Neural cell (in vitro differentiated cells): ENCODE measurements around the gene SEC24D. TPM values are rescaled to one million over a fixed set of nuclear protein-coding genes. Genes with fewer than 3 reads are reported as not detected.
"Not testable (repeated sequence)": the region's sequence is repeated elsewhere in the genome, so short reads cannot be mapped to it uniquely, and the experiment has no call there.

Experiments
- H2AFZ ChIP-seq: fragments of 200-600, 300-800 bp; sonication (generic), shearing (Covaris generic); 2 replicates; pipeline ENCODE4 v1.6.0; 2014; ENCODE audit warnings: low read depth, mild to moderate bottlenecking, antibody characterized with exemption, low read length, moderate library complexity
- H3F3A ChIP-seq: fragments of 200-600 bp; shearing (Covaris generic); 2 replicates; pipeline ENCODE4 v1.6.1; 2016; ENCODE audit warnings: mild to moderate bottlenecking, moderate library complexity, mixed read lengths, antibody characterized with exemption, low read length; ENCODE audit not compliant: insufficient read depth, poor library complexity, severe bottlenecking
- H3K27ac ChIP-seq: fragments of 200-600, 300-800 bp; sonication (generic), shearing (Covaris generic); 2 replicates; pipeline ENCODE4 v1.5.1; 2014; ENCODE audit warnings: mild to moderate bottlenecking, low read length, moderate library complexity
- H3K27me3 ChIP-seq: fragments of 300-800, 200-600 bp; sonication (generic), shearing (Covaris generic); 2 replicates; pipeline ENCODE4 v1.6.0; 2014; ENCODE audit warnings: mild to moderate bottlenecking, low read depth, low read length, moderate library complexity; ENCODE audit not compliant: insufficient read depth
- H3K36me3 ChIP-seq: fragments of 300-800, 200-600 bp; sonication (generic), shearing (Covaris generic); 2 replicates; pipeline ENCODE4 v1.5.1; 2014; ENCODE audit warnings: mild to moderate bottlenecking, antibody characterized with exemption, low read length, moderate library complexity; ENCODE audit not compliant: insufficient read depth
- H3K4me2 ChIP-seq: fragments of 300-800, 200-600 bp; sonication (generic), shearing (Covaris generic); 2 replicates; pipeline ENCODE4 v1.6.0; 2014; ENCODE audit warnings: mild to moderate bottlenecking, low read length
- H3K4me3 ChIP-seq: fragments of 300-800, 200-600 bp; sonication (generic), shearing (Covaris generic); 2 replicates; pipeline ENCODE4 v1.5.1; 2014; ENCODE audit warnings: mild to moderate bottlenecking, low read length, moderate library complexity
- H3K79me2 ChIP-seq: fragments of 200-600 bp; shearing (Covaris generic); replicated peaks from 2 replicates; pipeline ENCODE4 v1.6.0; 2014; ENCODE audit warnings: mild to moderate bottlenecking, low read length, moderate library complexity; ENCODE audit not compliant: insufficient read depth
- H3K9ac ChIP-seq: fragments of 300-800, 200-600 bp; sonication (generic), shearing (Covaris generic); 2 replicates; pipeline ENCODE4 v1.6.1; 2016; ENCODE audit warnings: mild to moderate bottlenecking, low read length, mixed read lengths
- H3K9me2 ChIP-seq: fragments of 200-600 bp; shearing (Covaris generic); 2 replicates; pipeline ENCODE4 v1.6.1; 2016; ENCODE audit warnings: mild to moderate bottlenecking, low read length, mixed read lengths; ENCODE audit not compliant: insufficient read depth
- H3K9me3 ChIP-seq: fragments of 200-600, 300-800 bp; sonication (generic), shearing (Covaris generic); 2 replicates; pipeline ENCODE4 v1.6.1; 2016; ENCODE audit warnings: mild to moderate bottlenecking, mixed run types, low read length, moderate library complexity, mixed read lengths
- H4K20me1 ChIP-seq: fragments of 200-600 bp; shearing (Covaris generic); 2 replicates; pipeline ENCODE4 v1.6.1; 2016; ENCODE audit warnings: mild to moderate bottlenecking, mixed run types; ENCODE audit not compliant: insufficient read depth
- EP300 ChIP-seq: fragments of 450-650 bp; conservative IDR thresholded peaks from 2 replicates; pipeline ENCODE4 v1.6.1; 2014; ENCODE audit warnings: antibody characterized with exemption, mild to moderate bottlenecking, moderate library complexity; ENCODE audit not compliant: poor library complexity, severe bottlenecking
- EZH2 ChIP-seq: fragments of 200-600, 300-800 bp; shearing (Covaris generic), sonication (generic); IDR thresholded peaks from 2 replicates; pipeline ENCODE4 v1.6.1; 2014; ENCODE audit warnings: antibody characterized with exemption, low read length, borderline replicate concordance, mild to moderate bottlenecking; ENCODE audit not compliant: insufficient read depth, poor library complexity, severe bottlenecking
- MXI1 ChIP-seq: fragments of 450-650 bp; conservative IDR thresholded peaks from 2 replicates; pipeline ENCODE4 v1.6.1; 2014; ENCODE audit warnings: antibody characterized with exemption, mild to moderate bottlenecking; ENCODE audit not compliant: poor library complexity, severe bottlenecking
- POLR2AphosphoS5 ChIP-seq: IDR thresholded peaks from 2 replicates; pipeline ENCODE4 v1.6.1; 2012
- RAD21 ChIP-seq: fragments of 450-650 bp; conservative IDR thresholded peaks from 2 replicates; pipeline ENCODE4 v1.6.1; 2014; ENCODE audit warnings: antibody characterized with exemption, mild to moderate bottlenecking, moderate library complexity
- SMC3 ChIP-seq: fragments of 450-650 bp; conservative IDR thresholded peaks from 2 replicates; pipeline ENCODE4 v1.6.1; 2014; ENCODE audit warnings: antibody characterized with exemption, mild to moderate bottlenecking, moderate library complexity; ENCODE audit not compliant: poor library complexity
- TAF1 ChIP-seq: IDR thresholded peaks from 2 replicates; pipeline ENCODE4 v1.6.1; 2012; ENCODE audit warnings: low read depth
- polyA plus RNA-seq: library from polyadenylated mRNA; depleted of rRNA; stranded (reverse); fragments of >200 nt; gene quantifications from 2 replicates; pipeline ENCODE4 v1.2.3, GENCODE V29; 2014
- TF ChIP-seq, protein P1 (sequence below): IDR thresholded peaks from 2 replicates; pipeline ENCODE4 v1.6.1; 2012; ENCODE audit warnings: borderline replicate concordance
- TF ChIP-seq, protein P2 (sequence below): fragments of 450-650 bp; IDR thresholded peaks from 2 replicates; pipeline ENCODE4 v1.5.1; 2014; ENCODE audit warnings: antibody characterized with exemption, mild to moderate bottlenecking, moderate library complexity; ENCODE audit not compliant: poor library complexity, severe bottlenecking

SEC24D gene
- polyA plus RNA-seq, 1 donor from 2014 or later, result 7.8 TPM

DNA sequence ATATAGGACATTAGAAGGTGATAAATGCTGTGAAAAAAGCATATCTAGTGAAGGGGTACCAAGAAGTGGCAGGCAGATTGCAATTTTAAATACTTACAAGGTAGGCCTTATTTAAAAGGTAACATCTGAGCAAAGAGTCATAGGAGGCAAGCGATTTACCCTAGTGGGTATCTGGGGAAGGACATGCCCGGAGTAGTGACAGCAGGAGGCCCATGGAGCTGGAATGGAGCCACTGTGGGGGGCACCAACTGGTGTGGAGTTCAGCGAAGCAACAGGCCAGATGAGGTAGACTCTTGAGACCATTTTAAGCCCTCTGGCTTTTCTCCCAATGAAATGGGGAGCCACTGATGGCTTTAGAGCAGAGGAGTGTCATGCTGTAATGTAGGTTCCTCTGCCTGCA is 37.3 kb downstream of the SEC24D start:
- Histone ChIP-seq H4K20me1 (no peaks in the 10 kb centered on the region), H3K9ac (no peak overlapping the region), H3K79me2 (no peaks in the 10 kb centered on the region), H3K9me3 (no peaks in the 10 kb centered on the region), H3K27me3 (no peaks in the 10 kb centered on the region), H3K4me3 (no peak overlapping the region), H3K36me3 (peaks cover 4% of the 10 kb centered on the region), H2AFZ (no peak overlapping the region), H3F3A (no peaks in the 10 kb centered on the region), H3K27ac (no peak overlapping the region), H3K9me2 (no peaks in the 10 kb centered on the region), H3K4me2 (no peak overlapping the region)
- TF ChIP-seq POLR2AphosphoS5 (no peak), EP300 (no peak), EZH2 (no peak), TAF1 (no peak)

DNA sequence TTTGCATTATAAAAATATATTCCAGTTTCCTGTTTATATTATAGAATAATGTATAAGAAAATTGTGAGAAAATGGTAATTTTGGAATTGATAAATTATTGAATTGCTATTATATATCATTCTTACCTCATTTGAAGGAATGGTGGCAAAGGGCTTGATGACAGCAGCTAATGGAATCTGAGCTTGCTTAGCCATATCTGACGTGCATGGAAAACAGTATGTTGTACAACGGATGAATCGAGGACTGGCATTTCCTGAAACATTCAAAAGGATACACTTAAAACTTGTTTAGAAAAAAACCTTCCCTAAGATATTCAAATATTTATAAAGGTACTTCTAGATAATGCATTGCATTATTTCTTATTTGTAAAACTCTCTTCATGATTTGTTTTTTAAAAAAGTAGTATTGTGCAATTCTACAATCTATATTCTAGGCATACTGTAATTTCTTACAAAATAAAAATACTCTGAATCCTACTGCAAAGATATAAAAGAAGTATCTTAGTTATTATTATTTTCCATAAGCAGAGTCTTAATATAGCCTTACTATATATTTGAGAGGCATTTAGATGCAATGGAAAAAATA is 38.3 kb downstream of the SEC24D start:
- Histone ChIP-seq H3F3A (no peaks in the 10 kb centered on the region), H3K9ac (no peak overlapping the region), H3K79me2 (no peaks in the 10 kb centered on the region), H3K4me2 (no peak overlapping the region), H3K9me3 (no peaks in the 10 kb centered on the region), H3K9me2 (no peaks in the 10 kb centered on the region), H3K27ac (no peak overlapping the region), H2AFZ (no peak overlapping the region), H3K36me3 (peaks cover 4% of the 10 kb centered on the region), H3K4me3 (no peak overlapping the region), H4K20me1 (no peaks in the 10 kb centered on the region), H3K27me3 (no peaks in the 10 kb centered on the region)
- TF ChIP-seq TAF1, result no peak
- TF ChIP-seq MXI1, result no peak
- TF ChIP-seq RAD21, result no peak
- TF ChIP-seq, protein P1, sequence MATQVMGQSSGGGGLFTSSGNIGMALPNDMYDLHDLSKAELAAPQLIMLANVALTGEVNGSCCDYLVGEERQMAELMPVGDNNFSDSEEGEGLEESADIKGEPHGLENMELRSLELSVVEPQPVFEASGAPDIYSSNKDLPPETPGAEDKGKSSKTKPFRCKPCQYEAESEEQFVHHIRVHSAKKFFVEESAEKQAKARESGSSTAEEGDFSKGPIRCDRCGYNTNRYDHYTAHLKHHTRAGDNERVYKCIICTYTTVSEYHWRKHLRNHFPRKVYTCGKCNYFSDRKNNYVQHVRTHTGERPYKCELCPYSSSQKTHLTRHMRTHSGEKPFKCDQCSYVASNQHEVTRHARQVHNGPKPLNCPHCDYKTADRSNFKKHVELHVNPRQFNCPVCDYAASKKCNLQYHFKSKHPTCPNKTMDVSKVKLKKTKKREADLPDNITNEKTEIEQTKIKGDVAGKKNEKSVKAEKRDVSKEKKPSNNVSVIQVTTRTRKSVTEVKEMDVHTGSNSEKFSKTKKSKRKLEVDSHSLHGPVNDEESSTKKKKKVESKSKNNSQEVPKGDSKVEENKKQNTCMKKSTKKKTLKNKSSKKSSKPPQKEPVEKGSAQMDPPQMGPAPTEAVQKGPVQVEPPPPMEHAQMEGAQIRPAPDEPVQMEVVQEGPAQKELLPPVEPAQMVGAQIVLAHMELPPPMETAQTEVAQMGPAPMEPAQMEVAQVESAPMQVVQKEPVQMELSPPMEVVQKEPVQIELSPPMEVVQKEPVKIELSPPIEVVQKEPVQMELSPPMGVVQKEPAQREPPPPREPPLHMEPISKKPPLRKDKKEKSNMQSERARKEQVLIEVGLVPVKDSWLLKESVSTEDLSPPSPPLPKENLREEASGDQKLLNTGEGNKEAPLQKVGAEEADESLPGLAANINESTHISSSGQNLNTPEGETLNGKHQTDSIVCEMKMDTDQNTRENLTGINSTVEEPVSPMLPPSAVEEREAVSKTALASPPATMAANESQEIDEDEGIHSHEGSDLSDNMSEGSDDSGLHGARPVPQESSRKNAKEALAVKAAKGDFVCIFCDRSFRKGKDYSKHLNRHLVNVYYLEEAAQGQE, result no peak
- TF ChIP-seq POLR2AphosphoS5, result no peak
- no peak for TF ChIP-seq EZH2
- no peak for TF ChIP-seq SMC3
- TF ChIP-seq, protein P2, sequence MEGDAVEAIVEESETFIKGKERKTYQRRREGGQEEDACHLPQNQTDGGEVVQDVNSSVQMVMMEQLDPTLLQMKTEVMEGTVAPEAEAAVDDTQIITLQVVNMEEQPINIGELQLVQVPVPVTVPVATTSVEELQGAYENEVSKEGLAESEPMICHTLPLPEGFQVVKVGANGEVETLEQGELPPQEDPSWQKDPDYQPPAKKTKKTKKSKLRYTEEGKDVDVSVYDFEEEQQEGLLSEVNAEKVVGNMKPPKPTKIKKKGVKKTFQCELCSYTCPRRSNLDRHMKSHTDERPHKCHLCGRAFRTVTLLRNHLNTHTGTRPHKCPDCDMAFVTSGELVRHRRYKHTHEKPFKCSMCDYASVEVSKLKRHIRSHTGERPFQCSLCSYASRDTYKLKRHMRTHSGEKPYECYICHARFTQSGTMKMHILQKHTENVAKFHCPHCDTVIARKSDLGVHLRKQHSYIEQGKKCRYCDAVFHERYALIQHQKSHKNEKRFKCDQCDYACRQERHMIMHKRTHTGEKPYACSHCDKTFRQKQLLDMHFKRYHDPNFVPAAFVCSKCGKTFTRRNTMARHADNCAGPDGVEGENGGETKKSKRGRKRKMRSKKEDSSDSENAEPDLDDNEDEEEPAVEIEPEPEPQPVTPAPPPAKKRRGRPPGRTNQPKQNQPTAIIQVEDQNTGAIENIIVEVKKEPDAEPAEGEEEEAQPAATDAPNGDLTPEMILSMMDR, result no peak
- no peak for TF ChIP-seq EP300

DNA sequence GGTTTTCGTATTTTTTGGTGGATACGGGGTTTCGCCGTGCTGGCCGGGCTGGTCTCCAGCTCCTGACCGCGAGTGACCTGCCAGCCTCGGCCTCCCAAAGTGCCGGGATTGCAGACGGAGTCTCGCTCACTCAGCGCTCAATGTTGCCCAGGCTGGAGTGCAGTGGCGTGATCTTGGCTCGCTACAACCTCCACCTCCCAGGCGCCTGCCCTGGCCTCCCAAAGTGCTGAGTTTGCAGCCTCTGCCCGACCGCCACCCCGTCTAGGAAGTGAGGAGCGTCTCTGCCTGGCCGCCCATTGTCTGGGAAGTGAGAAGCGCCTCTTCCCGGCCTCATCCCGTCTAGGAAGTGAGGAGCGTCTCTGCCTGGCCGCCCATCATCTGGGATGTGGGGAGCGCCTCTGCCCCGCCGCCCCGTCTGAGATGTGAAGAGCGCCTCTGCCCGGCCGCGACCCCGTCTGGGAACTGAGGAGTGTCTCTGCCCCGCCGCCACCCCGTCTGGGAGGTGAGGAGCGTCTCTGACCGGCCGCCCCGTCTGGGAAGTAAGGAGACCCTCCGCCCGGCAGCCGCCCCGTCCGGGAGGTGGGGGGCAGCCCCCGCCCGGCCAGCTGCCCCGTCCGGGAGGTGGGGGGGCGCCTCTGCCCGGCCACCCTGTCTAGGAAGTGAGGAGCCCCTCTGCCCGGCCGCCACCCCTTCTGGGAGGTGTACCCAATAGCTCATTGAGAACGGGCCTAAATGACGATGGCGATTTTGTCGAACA is 44.1 kb downstream of the SEC24D start:
- not testable (repeated sequence) for H3K9me2 ChIP-seq, H3F3A ChIP-seq, H4K20me1 ChIP-seq, H3K27me3 ChIP-seq, H3K4me2 ChIP-seq, H3K36me3 ChIP-seq, H2AFZ ChIP-seq, H3K9ac ChIP-seq, H3K79me2 ChIP-seq, H3K27ac ChIP-seq, H3K4me3 ChIP-seq, H3K9me3 ChIP-seq
